H4 (cell line): ENCODE measurements around the gene MAD1L1. TPM values are rescaled to one million over a fixed set of nuclear protein-coding genes. Genes with fewer than 3 reads are reported as not detected.

Experiments
- DNase-seq: peaks from one replicate; pipeline ENCODE4 v3.0.0-alpha.2; 2015; ENCODE audit warnings: low spot score
- total RNA-seq: library from RNA; depleted of rRNA; stranded (reverse); fragments of >200 nt; shearing (Covaris generic); gene quantifications from 2 replicates; pipeline ENCODE4 v1.2.3, GENCODE V29; 2014

MAD1L1 gene
- total RNA-seq, 1 experiment from 2014 or later = 121 TPM

DNA sequence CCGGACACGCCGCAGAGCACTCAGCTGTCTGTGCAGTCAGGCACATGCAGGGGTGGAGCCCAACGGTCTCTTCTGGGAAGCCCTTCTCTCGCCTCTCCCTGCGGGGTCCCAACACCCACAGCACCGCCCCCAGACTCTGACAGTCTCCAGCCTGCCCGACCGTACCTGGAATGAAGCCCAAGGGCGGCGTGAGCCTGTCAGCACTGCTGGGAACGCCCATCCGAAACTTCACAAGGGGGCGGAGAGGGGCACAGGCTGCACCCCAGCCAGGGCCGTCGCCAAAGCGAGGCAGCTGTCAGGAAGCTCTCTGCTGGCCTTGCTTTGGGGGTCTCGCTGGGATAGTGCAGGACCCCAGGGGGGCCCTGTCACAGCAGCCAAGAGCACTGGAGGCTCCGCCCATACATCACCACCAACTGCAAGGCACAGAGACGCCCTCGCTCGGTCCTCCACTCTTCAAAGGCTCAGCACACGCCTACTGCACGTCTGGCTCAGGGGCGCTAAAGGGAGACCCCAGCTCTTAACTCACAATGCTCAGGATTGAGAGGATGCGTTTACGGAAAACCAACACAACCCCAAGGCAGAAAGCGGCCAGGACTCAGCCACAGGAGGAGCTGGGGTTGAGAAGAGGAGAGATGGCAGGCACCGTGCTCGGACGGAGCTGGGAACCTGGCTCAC is 30.9 kb downstream of the MAD1L1 start:
- no peak for DNase-seq

DNA sequence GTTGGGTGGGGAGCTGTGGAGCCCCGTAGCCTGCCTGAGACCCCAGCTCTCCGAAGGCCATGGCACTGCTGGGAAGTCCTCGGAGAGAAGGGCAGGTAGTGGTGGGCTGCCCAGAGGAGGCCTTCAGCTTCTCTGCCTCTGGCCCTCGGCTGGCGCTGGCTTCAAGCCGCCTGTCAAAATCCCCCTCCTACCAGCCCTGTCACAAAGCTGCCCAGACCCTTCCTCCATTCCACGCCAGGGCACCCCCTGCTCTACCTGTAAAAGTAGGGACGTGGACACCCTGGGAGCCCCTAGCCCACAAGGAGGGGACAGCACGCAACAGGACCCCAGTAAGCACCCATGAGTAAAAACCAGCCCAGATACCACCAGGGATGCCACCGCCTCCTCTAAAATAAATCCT is 31.6 kb downstream of the MAD1L1 start:
- DNase-seq = no peak

DNA sequence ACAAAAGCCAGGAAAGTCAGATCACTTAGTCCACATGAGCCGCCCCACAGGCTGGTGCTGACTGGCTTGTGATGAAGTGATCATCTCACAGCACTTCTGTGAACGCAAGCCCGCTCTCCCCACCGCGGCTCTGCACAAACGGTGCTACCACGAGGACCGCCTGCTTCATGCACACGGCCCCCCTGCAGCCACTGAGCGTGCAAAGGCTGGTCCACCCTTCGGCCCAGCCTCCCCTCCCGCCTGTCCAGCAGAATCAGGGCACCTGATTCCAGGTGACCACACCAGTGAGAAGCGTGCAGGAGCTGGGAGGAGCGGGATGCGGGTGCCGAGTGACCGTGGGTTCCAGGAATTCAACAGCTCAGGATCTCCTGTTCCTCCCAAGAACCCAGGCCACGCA is 32.2 kb downstream of the MAD1L1 start:
- no peak for DNase-seq

DNA sequence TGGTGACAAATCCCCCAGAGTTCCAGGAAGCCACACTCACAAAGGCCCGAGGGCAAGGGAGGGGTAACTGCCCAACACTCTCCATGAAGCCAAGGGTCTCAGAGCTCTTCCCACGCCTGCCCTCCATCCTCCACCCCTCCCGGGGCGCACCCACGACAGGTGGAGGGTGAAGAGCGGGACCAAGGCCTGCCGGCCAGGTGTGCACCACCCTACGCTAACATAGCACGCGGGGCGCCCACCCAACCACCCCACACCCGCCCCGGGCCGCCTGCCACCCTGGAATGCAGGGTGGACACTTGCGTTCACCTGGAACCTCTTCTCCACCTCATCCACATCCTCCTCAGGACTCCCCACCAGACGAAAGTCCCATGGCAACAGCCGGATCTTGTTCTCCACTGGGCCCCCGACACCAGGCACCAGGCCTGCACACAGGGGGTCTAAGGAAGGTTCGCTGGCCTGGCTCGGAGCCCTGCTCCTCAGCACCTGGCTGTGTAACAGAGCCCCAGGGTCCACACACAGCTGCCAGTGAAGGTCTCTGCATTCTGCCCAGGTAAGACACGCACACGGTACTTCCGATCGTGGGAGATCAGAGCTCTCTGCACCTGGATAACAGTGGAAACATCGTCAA is 32.7 kb downstream of the MAD1L1 start:
- DNase-seq = no peak

DNA sequence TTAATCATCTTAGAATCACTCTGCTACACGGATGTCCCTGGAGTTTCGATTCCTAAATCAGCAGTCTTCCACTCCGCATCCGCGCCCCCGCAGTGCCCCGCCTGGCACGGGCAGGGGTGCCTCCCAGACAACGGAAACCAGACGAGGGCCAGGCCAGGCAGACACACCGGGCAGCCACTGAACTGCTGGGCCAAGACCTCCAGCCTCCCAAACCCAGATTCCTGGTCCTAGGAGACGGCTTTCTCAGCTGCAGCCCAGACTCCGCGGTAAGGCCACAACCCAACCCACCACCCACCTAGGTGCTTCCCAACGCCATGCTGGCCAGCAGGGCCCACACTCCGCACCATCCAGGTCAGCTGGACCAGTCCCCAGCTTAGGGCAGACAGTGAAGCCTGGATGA is 33.2 kb downstream of the MAD1L1 start:
- DNase-seq = no peak

DNA sequence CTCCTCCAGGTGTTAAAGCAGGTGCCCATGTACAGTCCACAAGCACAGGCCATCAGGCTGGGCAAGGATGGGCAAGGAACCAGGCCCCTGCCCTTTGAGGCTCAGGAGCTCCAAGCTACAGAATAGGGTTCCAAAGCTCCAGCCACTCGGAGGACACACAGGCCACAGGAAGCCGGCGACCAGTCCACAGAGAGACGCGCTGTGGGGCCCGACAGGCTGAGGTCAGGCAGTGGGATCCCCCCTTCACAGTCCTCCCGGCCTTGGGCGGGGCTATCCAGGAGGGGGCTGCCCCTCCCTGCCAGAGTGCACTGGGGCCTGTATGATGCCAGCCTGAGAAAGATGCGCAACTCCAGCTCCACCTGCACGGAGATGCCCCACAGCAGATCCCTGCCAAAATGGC is 34.0 kb downstream of the MAD1L1 start:
- no peak for DNase-seq

DNA sequence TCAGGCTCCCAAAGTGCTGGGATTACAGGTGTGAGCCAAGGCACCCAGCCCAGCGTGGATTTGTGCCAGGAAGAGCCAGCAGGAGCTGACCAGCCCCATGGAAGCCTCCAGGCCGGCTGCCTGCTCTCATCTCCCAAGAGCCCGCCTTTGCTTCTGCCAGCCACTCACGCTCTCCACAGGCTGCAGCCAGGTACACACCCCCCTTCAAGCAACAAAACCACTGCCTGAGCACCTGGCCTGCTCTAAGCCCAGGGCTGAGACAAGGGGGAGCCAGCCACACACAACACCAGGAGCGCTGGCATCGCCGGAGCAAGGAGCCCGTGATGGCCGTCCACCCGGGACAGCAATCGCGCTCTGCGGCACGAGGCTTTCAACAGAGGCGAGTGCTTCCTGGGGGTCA is 34.5 kb downstream of the MAD1L1 start:
- DNase-seq = no peak

DNA sequence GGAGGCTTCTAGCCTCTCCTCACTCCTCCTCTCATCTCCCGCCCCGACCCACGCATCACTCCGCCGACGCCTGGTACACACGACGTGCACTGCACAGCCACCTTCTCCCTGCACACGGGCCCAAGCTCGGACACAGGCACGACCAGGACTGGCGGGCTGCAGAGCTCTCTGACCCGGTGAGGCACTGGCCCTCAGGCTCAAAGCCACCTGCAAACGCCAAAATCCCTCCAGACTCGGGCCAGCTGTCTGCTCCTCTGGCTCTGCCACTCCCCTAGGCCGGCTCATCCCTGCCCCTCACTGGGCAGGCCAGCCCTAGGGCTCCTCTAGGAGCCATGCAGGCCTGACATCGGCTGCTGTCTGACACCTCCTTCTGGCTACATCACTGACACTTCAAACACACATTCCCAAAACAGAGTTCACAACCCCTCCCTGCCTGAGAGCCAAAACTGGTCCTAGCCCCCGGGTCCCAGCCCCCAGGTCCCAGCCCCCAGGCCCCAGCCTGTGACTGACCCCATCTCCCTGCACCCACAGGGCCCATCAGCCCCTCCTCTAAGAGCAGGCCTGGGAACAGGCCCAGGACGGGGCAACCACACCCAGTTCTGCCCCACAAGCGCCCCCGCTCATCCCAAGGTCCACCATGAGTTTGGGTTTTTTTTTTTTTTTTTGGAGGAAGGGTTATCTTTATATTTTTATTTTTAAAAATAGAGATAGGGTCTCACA is 35.1 kb downstream of the MAD1L1 start:
- no peak for DNase-seq

DNA sequence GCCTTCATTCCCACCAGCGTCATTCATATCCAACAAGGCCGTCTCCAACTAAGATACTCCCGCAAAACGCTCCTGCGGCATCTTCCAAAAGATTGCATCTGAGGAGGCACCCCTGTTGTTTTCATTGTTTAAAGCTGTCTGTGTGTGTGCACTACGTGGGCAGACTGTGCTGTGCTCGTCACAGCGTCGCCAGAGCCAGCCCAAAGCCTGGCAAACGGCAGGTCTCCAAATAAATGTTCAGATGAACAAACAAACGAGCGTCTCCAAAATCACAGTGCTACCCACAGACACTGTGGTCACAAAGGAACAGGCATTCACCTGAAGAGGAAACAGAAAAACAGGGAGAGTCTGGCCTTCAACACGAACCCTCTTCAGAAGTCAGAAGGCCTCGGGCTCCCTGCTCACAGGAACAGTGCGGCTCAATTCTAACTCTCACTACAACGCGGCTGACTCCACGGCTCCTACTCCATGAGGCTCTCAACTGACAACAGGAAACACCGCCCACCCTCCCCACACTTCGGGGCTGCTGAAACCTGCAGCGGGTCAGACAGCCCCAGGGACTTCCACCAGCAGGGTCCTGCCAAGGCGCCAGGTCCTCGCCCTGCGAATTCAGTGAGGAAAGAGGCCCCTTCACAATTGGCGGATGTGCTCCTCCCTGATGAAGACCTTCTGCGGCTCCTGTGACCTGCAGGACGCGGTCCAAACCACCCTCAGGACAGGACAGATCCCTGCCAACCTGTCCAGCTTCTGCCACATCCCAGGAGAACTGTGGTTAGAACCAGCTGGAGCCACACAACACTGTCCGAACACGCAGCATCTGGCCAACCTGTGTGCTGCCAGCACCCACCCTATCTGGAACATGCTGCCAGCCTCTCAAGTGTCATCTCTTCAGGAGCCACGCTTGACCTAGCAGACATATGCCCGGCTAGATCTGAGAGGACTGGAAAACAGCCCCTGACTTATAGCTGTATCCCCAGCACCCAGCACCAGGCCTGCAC is 36.1 kb downstream of the MAD1L1 start:
- no peak for DNase-seq

DNA sequence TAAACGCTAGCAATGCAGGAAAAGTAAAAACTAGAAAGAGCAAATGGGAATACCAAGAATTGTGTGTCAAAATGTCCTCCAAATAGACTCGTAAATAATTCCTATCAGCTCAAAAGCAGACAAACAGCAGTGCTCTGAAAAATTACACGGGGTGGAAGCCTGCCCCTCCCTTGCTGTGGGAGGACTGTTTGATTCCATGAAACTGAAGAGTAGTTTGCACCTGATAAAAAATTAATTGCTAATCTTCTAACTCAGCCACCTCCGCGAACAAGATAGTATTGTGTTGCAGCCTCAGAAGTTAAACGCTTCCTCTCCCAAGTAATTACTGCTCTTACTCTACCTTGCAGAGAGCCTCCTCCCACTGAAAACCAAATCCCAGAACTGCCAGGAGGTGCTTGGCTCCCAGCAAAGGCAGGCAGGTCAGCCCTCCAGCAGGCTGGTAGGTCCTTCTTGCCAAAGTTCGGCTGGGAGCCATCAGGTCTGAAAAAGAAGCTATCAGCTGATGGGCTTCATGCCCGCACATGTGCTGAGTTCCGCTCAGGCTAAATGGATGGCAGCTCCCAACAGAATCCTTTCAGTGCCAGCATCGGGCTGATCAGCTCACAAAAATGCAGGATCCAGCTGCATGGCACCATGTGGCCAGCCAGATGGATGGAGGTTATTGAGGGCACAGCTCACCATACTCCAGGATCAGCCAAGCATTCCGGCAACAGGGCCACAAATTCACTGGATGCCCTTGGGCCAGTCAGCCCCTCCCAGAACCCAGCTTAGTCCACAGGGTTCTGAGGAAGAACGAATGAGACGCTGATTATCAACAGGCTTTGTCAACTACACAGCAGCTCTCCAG is 37.1 kb downstream of the MAD1L1 start:
- no peak for DNase-seq

DNA sequence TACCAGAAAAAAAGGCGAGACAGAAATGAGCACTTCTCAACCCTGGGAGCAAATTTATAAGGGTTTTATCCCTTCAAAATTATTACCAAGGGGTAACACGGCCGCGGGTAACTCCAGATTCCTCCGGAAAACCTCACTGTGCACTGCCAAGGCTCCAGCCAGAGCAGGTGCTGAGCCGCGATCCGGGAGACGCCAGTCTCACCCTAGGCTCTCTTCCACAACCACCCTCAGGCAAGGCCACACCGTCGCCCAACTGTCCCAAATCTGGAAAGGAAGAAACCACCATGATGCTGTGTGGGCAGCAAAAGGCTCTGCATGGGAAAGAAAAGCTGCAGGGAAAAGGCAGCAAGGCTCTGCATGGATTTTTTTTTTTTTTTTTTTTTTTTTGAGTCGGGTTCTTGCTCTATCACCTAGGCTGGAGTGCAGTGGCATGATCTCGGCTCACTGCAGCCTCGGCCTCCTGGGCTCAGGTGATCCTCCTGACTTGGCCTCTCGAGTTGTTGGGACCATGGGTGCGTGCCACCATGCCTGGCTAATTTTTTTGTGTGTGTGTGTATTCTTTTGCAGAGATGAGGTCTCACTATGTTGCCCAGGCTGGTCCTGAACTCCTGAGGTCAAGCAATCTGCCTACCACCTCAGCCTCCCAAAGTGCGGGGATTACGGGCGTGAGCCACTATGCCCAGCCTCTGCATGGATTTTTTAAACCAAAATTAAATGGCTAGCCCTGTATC is 39.0 kb downstream of the MAD1L1 start:
- DNase-seq = no peak

DNA sequence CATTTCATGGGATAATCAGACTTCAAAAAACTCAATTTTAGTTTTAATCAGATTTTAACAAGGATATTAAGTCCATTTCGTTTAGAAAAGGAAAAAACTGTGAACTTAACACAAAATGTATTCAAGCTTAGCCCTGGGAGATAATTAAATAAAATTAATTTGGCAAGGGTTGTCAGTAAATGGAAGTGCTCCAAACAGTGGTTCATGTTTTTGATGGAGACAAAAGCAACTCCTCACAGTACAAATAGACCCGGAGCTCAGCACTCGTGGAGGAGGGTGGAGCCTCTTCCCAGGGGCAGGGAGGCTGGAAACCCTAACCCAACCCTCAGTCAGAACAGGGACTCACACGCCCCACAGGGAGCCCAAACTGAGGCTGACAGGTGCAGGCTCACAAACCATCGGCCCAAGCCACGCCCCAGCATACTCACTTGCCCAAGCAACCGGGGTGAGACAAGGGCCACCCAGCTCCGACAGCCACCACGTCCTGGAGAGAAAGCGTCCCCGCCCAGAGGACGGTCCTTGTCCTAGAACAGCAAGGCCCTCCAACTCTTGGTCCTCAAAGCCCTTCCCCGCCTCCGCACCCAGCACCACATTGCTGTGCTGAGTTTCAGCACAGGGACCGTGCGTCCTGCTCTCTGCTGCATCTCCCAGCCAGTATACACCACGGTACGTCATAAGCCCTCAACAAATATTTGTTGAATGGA is 39.8 kb downstream of the MAD1L1 start:
- DNase-seq = no peak

DNA sequence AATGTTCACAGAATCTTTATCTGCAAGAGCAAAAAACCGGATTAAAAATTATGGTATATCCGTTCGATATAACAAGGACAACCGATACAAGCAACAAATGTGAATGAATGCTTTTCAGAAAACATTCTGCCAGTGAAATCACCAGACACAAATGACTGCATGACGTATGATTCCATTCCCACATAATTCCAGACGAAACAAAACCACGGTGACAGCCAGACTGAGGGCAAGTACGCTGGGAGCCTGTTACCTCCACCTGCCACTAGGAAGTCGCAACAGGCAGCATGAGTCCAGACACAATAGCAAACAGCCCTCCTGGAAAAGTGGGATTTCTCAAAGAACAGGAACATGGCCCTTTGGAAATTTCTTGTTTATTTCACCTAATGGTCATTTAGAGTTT is 41.7 kb downstream of the MAD1L1 start:
- DNase-seq = no peak

DNA sequence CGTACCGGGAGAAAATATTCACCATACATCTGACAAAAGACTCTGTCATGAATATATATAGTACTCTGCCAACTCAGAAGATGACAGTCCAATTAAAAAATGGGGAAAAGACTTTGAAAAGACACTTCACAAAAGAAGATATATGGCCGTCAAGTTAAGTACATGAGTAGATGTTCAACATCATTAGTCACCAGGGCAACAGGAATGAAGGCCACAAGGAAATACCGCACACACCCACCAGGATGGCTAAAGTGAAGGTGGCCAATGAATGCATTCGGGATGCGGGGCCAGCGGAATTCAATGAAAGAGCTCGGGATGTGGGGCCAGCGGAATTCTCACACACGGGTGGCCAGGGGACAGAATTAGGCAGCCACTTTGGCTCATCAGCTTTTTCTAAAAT is 42.2 kb downstream of the MAD1L1 start:
- no peak for DNase-seq

DNA sequence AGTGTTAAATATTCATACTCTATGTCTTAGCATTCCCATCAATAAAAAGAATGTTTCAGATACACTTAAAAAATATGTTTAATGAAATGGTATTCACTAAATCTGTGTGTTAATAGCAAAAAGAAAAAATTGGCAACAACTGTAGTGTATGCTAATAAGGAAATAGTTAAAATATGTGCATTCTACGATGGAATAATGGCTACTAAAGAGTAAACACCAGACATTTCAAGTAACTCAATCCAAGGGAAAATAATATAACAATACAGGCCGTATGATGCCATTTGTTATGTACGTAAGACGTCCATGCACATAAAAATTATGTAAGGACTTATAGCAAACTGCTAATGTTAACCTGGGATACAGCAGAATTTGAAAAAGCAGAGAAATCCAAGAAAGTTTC is 46.6 kb downstream of the MAD1L1 start:
- DNase-seq = no peak

DNA sequence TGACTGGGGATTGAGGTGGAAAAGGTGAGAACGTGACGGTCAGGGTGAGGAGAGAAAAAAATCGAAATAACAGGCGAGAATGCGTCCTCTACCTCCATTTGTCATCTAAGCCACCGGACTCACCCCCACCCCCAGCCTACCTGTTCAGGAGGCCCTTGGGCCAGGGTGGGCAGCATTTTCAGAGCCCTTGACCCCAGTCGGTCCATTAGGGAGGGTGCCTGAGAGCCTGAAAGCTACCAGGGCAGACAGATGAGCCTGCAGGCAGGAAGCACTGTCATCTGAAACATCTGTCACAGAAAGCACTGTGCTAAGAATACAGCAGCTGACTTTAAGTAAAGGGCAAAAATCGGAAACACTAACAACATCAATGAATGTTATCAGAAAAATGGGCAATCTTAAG is 47.0 kb downstream of the MAD1L1 start:
- no peak for DNase-seq

DNA sequence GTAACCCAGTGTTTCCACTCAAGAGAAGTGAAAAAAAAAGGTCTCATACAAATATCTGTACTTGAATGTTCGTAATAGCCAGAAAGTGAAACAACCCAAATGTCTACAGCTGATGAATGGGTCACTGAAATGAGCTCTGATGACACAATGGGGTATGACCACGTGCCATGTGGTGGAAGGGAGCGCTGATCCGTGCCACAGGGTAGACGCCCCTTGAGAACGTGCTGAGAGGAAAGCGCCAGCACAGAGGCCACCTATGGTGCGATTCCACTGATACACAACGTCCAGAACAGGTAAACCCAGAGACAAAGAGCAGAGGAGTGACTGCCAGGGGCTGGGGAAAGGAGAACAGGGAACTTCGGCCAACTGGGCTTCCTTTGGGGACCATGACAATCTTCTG is 50.3 kb downstream of the MAD1L1 start:
- no peak for DNase-seq

DNA sequence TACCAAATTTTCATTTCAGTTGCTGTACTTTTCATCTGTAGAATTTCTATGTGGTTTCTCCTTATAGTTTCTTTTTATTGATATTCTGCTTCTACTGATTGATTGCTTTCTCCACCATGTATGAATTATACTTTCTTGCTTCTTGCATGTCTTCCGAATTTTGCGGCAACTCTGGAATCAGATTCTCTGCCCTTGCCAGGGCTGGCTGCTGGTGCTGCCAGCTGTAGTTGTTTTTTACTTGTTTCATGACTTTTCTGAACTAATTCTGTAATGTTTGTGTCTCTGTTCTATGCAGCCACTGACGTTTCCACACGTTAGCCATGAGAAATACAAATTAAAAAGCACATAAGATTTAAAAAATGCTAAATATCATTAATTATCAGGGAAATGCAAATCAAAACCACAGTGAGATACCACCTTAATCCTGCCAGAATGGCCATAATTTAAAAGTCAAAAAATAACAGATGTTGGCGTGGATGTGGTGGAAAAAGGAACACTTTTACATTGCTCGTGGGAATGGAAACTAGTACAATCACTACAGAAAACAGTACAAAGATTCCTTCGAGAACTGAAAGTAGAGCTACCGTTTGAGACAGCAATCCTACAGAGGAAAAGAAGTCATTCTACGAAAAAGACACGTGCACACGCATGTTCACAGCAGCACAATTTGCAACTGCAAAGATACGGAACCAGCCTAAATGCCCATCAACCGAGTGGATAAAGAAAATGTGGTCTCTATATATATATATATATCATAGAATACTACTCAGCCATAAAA is 51.5 kb downstream of the MAD1L1 start:
- no peak for DNase-seq

DNA sequence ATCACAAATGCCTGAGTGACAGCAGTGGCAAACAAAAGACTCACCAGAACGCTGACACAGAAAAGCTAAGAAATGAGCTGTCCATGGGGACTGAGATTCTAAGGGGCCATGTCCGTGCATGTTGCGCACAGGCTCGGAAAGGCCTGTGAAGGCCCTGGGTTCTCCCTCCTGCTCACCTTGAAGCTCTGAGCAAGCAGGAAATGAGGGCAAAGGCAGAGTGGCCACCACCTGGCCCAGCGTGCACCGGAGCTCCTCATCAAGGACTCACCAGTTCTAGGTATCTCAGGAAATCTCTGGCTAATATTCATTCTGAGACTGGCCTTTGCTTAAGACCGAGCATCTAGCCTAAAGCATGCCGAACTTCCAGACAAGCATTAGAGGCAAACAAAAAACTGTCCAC is 52.7 kb downstream of the MAD1L1 start:
- DNase-seq = no peak
